ENCODE data around the gene CDK4. TPM values are rescaled to one million over a fixed set of nuclear protein-coding genes. Genes with fewer than 3 reads are reported as not detected.

The CDK4 gene
- polyA plus RNA-seq, 1 donor (not counting 4 experiments of a cell fraction or from before 2014, with no cell fraction given): 146 TPM

- Histone ChIP-seq H3K9me3 (ENCODE audit: control insufficient read depth, low read depth, low read length) (no peaks in the 10 kb centered on the region), H3K4me1 (ENCODE audit: control insufficient read depth, extremely low read depth, insufficient read depth, low read length) (peaks cover 4% of the 10 kb centered on the region), H3K4me3 (ENCODE audit: control insufficient read depth in 2 of 3, extremely low read depth in 1 of 3, insufficient read depth in 2 of 3, low read depth in 1 of 3, low read length in 3 of 3) (no peak overlapping the region), H2AFZ (ENCODE audit: control insufficient read depth, low read length) (no peak overlapping the region), H3K27ac (ENCODE audit: control insufficient read depth, insufficient read depth, low read length) (no peak overlapping the region), H4K20me1 (ENCODE audit: control insufficient read depth, extremely low read depth, insufficient read depth, low read length) (no peaks in the 10 kb centered on the region), H3K79me2 (ENCODE audit: control insufficient read depth, insufficient read depth, low read length) (peaks cover 6% of the 10 kb centered on the region), H3K27me3 (ENCODE audit: control insufficient read depth, extremely low read depth, insufficient read depth, low read length) (no peaks in the 10 kb centered on the region), H3K36me3 (ENCODE audit: control insufficient read depth in 2 of 2, extremely low read depth in 1 of 2, insufficient read depth in 2 of 2, low read length in 2 of 2) (peaks cover 5 to 11% of the 10 kb centered on the region in 2 experiments), H3K4me2 (ENCODE audit: control insufficient read depth, extremely low read depth, insufficient read depth, low read depth, low read length) (no peak overlapping the region), H3K9ac (ENCODE audit: control insufficient read depth, extremely low read depth, insufficient read depth, low read length) (no peak overlapping the region), H3K9me1 (ENCODE audit: control insufficient read depth, extremely low read depth, insufficient read depth, low read length) (no peaks in the 10 kb centered on the region)
- FAIRE-seq (no peak), DNase-seq (ENCODE audit: low read depth, low spot score) (no peak)
- TF ChIP-seq CTCF (optimal IDR thresholded peaks at IDR 0.05 in 1 of 3, IDR thresholded peaks at IDR 0.05 in 1 of 3, conservative IDR thresholded peaks at IDR 0.05 in 1 of 3; ENCODE audit: extremely low read depth in 1 of 3, insufficient read depth in 2 of 3, low read length in 3 of 3) (no peak), EZH2 (IDR thresholded peaks at IDR 0.05; ENCODE audit: low read length) (no peak)
- dilution Hi-C loops (cut with MboI; ENCODE audit: extremely low pct_ligation_motif_present, low sequenced_read_pairs): no loop called here
Measured at GRCh38 chr12:57776247-57776587, 24.1 kb upstream of the CDK4 start.

- Histone ChIP-seq H3K36me3 (ENCODE audit: control insufficient read depth in 2 of 2, extremely low read depth in 1 of 2, insufficient read depth in 2 of 2, low read length in 2 of 2) (peaks cover 6 to 12% of the 10 kb centered on the region in 2 experiments), H3K27ac (ENCODE audit: control insufficient read depth, insufficient read depth, low read length) (no peak overlapping the region), H4K20me1 (ENCODE audit: control insufficient read depth, extremely low read depth, insufficient read depth, low read length) (no peaks in the 10 kb centered on the region), H2AFZ (ENCODE audit: control insufficient read depth, low read length) (no peak overlapping the region), H3K9ac (ENCODE audit: control insufficient read depth, extremely low read depth, insufficient read depth, low read length) (no peak overlapping the region), H3K79me2 (ENCODE audit: control insufficient read depth, insufficient read depth, low read length) (peaks cover 11% of the 10 kb centered on the region), H3K9me3 (ENCODE audit: control insufficient read depth, low read depth, low read length) (no peaks in the 10 kb centered on the region), H3K4me2 (ENCODE audit: control insufficient read depth, extremely low read depth, insufficient read depth, low read depth, low read length) (no peak overlapping the region), H3K27me3 (ENCODE audit: control insufficient read depth, extremely low read depth, insufficient read depth, low read length) (no peaks in the 10 kb centered on the region), H3K4me3 (ENCODE audit: control insufficient read depth in 2 of 3, extremely low read depth in 1 of 3, insufficient read depth in 2 of 3, low read depth in 1 of 3, low read length in 3 of 3) (no peak overlapping the region), H3K9me1 (ENCODE audit: control insufficient read depth, extremely low read depth, insufficient read depth, low read length) (no peaks in the 10 kb centered on the region), H3K4me1 (ENCODE audit: control insufficient read depth, extremely low read depth, insufficient read depth, low read length) (peaks cover 9% of the 10 kb centered on the region)
- TF ChIP-seq EZH2 (IDR thresholded peaks at IDR 0.05; ENCODE audit: low read length) (no peak), CTCF (optimal IDR thresholded peaks at IDR 0.05 in 1 of 3, IDR thresholded peaks at IDR 0.05 in 1 of 3, conservative IDR thresholded peaks at IDR 0.05 in 1 of 3; ENCODE audit: extremely low read depth in 1 of 3, insufficient read depth in 2 of 3, low read length in 3 of 3) (peak in 1 of 3 experiments; percentile 23)
- no peak for FAIRE-seq
- no peak for DNase-seq (ENCODE audit: low read depth, low spot score)
- dilution Hi-C loops (cut with MboI; ENCODE audit: extremely low pct_ligation_motif_present, low sequenced_read_pairs): no loop called here
Measured at GRCh38 chr12:57775563-57776246, 23.6 kb upstream of the CDK4 start.
